ENCODE measurements around the gene IGFLR1. TPM values are rescaled to one million over a fixed set of nuclear protein-coding genes. Genes with fewer than 3 reads are reported as not detected.
A peak's percentile ranks its signal among the peaks of the same experiment; 100 is the strongest.

The IGFLR1 gene
- polyA plus RNA-seq, 1 of the 3 experiments (the other 2 are of a cell fraction): 5.6 TPM

DNA sequence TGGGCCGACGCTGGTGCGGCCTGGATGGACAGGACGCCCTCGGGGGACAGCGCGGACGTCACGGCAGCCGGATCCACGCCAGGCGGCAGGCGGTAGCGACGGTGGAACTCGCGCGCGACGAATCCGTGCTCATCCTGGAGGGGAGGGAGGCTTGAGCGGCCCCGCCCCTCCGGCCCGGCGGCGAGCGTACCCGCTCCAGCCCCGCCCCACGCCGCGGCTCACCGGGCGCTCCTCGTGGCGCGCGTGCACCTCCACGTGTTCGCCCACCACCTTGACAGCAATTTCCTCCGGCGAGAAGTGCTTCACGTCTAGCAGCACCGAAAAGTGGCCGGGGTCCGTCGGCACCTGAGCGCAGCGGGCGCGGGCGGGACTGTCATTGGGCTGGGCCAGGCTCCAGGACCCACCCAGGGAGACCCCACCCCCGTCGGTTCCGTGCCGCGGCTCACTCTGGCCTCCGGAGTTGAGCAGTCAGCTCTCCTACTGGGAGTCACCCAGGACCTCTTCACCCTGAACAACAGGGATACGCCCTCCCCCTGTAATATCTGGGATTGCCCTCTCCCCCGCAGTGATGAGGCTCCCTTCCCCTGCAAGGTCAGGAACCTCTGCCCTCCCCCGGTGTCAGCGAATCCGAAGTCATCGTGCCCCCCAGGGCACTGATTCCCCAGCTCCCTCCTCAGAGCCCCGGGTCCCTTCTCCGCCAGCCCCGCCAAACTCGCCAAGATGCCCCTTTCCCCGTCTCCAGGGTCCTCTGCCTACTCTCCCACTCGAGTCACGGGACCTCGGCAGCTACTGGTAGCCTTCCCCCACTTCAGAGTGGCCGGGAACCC is 13.5 kb upstream of the IGFLR1 start:
- Histone ChIP-seq H4K20me1 (ENCODE audit: insufficient read depth) (peaks cover 4% of the 10 kb centered on the region), H2AFZ (ENCODE audit: low read depth) (no peak overlapping the region), H3K9me2 (no peaks in the 10 kb centered on the region), H3K4me1 (ENCODE audit: control insufficient read depth in 1 of 2, insufficient read depth in 2 of 2, low read depth in 1 of 2, low read length in 1 of 2) (peaks cover 7 to 19% of the 10 kb centered on the region in 2 experiments; a peak in 3 of 4 replicates), H3K36me3 (replicated peaks in 1 of 2; ENCODE audit: control insufficient read depth in 1 of 2, insufficient read depth in 2 of 2, low read length in 1 of 2) (peaks cover 13 to 32% of the 10 kb centered on the region in 2 experiments), H3K4me3 (ENCODE audit: low read depth in 2 of 2, low read length in 1 of 2) (no peak overlapping the region), H3F3A (replicated peaks; ENCODE audit: insufficient read depth) (peaks cover 10% of the 10 kb centered on the region), H3K4me2 (no peak overlapping the region), H3K9me3 (no peaks in the 10 kb centered on the region), H3K27me3 (ENCODE audit: insufficient read depth) (no peaks in the 10 kb centered on the region), H3K9ac (no peak overlapping the region), H3K79me2 (ENCODE audit: insufficient read depth) (peaks cover 30% of the 10 kb centered on the region), H3K27ac (ENCODE audit: low read depth in 2 of 2, low read length in 1 of 2) (peak overlapping the region in 1 of 2 experiments; percentile 98; a peak in 2 of 4 replicates)
- DNase-seq: no peak
- 95% methylated on average over 46 of the region's 74 CpGs for WGBS (ENCODE audit: low lambda C conversion rate)
- TF ChIP-seq RCOR1 (IDR thresholded peaks at IDR 0.05; ENCODE audit: low read length): no peak
- CTCF ChIA-PET: interaction anchor here (0.9 kb wide), 1 partner anchor 64 kb away, joined by 4 read pairs; no protein-coding TSS in a partner anchor
- POLR2A ChIA-PET: no interaction called here

GRCh38 chr19:35755131-35755549 is 12.9 kb upstream of the IGFLR1 start:
- no peak for DNase-seq
- no peaks in the 10 kb centered on the region for H3K9me2 ChIP-seq
- no peak overlapping the region for H3K9ac ChIP-seq
- TF ChIP-seq, protein P1, sequence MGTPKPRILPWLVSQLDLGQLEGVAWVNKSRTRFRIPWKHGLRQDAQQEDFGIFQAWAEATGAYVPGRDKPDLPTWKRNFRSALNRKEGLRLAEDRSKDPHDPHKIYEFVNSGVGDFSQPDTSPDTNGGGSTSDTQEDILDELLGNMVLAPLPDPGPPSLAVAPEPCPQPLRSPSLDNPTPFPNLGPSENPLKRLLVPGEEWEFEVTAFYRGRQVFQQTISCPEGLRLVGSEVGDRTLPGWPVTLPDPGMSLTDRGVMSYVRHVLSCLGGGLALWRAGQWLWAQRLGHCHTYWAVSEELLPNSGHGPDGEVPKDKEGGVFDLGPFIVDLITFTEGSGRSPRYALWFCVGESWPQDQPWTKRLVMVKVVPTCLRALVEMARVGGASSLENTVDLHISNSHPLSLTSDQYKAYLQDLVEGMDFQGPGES (IDR thresholded peaks at IDR 0.05; ENCODE audit: low read depth, low read length): no peak
- TF ChIP-seq YY1 (IDR thresholded peaks at IDR 0.05; ENCODE audit: low read depth): no peak
- no peak for TF ChIP-seq CTCF (IDR thresholded peaks at IDR 0.05)
- TF ChIP-seq NRF1 (IDR thresholded peaks at IDR 0.05; ENCODE audit: low read depth, low read length): no peak
- no peak for TF ChIP-seq FOXJ3 (CRISPR knock-in tag; IDR thresholded peaks at IDR 0.05)
- TF ChIP-seq RFX5 (IDR thresholded peaks at IDR 0.05; ENCODE audit: low read length): no peak
- no peak for TF ChIP-seq TAF1 (IDR thresholded peaks at IDR 0.05; ENCODE audit: borderline replicate concordance, low read depth, low read length)
- no peak for TF ChIP-seq FOSL2 (IDR thresholded peaks at IDR 0.05; ENCODE audit: borderline replicate concordance, low read depth)
- TF ChIP-seq POLR2AphosphoS5 (IDR thresholded peaks at IDR 0.05; ENCODE audit: low read depth, low read length): no peak
- no peak for TF ChIP-seq RCOR1 (IDR thresholded peaks at IDR 0.05; ENCODE audit: low read length)
- no peak for TF ChIP-seq TEAD4 (IDR thresholded peaks at IDR 0.05; ENCODE audit: borderline replicate concordance, insufficient read depth)
- peaks cover 7 to 19% of the 10 kb centered on the region in 2 experiments; a peak in 3 of 4 replicates for H3K4me1 ChIP-seq (ENCODE audit: control insufficient read depth in 1 of 2, insufficient read depth in 2 of 2, low read depth in 1 of 2, low read length in 1 of 2)
- no peak overlapping the region for H3K4me3 ChIP-seq (ENCODE audit: low read depth in 2 of 2, low read length in 1 of 2)
- peaks cover 10% of the 10 kb centered on the region for H3F3A ChIP-seq (replicated peaks; ENCODE audit: insufficient read depth)
- POLR2A ChIA-PET: no interaction called here
- no peaks in the 10 kb centered on the region for H3K9me3 ChIP-seq
- CTCF ChIA-PET: no interaction called here
- no peak overlapping the region for H3K4me2 ChIP-seq
- H3K27ac ChIP-seq (ENCODE audit: low read depth in 2 of 2, low read length in 1 of 2): no peak overlapping the region
- no peak overlapping the region for H2AFZ ChIP-seq (ENCODE audit: low read depth)
- no peaks in the 10 kb centered on the region for H3K27me3 ChIP-seq (ENCODE audit: insufficient read depth)
- WGBS (ENCODE audit: low lambda C conversion rate): 92% methylated on average over 12 of the region's 17 CpGs
- peaks cover 7 to 32% of the 10 kb centered on the region in 2 experiments for H3K36me3 ChIP-seq (replicated peaks in 1 of 2; ENCODE audit: control insufficient read depth in 1 of 2, insufficient read depth in 2 of 2, low read length in 1 of 2)
- peaks cover 29% of the 10 kb centered on the region for H3K79me2 ChIP-seq (ENCODE audit: insufficient read depth)
- H4K20me1 ChIP-seq (ENCODE audit: insufficient read depth): peaks cover 4% of the 10 kb centered on the region
